SIG-M5 treated with dmso at 0.1 percent for 504 hours (cell line): ENCODE data around the gene GNG7.

Experiments
- DNase-seq: peaks from one replicate; lab custom pipeline; 2025; ENCODE audit not compliant: unreplicated experiment; lab: John Stamatoyannopoulos, UW

GNG7 gene

DNA sequence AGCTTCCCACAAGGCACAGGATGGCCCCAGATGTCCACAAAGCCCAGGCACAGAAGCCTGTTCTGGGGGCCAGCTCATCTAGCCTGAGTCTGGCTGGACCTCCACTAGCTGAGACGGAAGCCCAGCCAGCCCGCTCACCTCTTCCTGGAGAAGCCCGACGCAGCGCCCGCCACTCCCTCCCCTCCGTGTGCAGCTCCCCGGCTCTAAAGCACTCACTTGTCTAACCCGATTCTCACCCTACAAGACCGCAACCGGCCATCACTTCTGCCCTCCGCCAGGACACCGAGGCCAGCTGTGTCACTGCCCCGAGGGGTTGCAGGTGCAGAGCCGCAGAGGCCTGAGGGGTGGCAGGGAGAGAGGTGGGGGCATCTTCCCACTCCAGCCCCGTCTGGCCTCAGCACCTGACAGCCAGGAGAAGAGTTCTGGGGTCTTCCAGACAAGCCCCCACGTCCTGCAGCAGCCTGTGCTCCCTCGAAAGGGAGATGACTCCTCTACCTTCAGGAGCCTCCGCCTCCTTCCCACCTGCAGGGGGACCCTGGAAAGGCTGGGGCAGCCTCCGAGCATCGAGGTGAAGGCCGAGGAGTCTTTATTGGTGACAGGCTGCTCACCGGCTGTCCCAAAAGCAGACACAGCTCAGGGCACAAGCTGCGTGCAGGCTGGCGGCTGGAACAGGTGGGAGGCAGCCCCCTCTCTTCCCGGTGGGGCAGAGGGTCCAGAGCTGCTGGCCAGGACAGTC, 24.6 kb upstream of the GNG7 start:
- DNase-seq, result no peak

DNA sequence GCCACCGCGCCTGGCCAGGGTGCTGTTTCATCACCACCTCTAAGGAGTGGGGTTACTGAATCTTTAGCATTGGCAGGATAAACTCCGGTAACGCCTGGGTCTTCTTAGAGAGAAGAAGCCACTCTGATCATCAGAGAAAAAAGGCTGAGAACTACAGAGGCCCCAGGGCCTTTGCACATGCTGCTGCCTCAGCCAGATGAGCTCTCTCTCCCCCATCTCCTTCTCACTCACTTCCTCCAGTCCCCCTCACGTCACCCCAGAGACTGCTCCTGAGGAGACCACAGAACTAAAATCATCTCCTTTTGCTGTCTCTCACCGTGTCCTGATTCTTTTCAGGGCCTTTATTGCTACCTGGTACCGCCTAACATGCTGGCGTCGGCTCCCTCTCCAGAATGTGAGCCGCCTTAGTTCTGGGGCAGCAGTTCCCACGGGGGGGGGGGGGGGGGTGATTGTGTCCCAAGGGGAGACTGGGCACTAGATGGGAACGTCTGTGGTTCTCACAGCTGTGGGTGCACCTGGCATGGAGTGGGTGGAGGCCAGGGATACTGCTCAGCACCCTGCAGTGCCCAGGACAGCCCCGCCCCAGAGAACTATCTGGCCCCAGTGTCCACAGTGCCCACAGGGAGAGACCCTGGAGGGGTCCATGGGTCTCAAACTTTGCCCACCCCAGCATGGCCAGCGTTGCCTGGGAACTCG, 23.8 kb upstream of the GNG7 start:
- DNase-seq, result no peak

DNA sequence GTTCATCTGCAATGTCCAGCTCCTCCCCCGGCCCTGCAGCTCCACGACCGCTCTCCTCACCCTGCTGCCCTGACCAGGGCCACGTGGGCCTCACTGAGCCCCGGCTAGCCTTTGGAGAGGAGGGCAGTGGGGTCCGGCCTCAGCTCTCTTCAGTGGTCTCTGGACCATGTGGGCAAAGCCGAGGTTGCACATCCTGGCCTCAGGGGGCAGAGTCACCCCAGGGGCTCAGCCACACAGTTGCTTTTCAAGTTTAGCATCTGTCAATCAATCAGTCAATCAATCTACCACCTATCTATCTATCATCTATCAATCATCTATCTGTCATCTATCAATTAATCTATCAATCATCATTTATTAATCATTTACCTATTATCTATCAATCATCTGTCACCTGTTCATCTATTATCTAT, 21.7 kb upstream of the GNG7 start:
- DNase-seq, result no peak

DNA sequence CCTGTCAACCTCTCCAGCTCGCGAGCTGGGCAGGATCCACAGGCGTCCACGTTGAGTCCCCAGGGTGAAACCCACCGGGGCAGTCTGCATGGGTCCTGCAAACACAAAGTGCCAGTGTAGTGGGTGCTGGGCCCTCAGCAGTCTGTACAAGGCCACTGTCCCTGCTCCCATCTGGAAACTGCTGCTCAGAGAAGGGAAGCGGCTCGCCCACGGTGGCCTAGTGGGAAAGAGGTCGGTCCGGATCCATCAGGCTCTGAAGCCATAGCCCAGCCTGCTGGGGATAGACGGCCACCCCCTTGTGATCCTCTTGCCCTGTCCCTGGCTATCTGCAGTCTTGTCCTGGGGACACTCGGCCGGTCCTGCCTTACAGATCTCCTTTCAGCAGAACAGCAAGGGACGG, 21.3 kb upstream of the GNG7 start:
- DNase-seq, result no peak

DNA sequence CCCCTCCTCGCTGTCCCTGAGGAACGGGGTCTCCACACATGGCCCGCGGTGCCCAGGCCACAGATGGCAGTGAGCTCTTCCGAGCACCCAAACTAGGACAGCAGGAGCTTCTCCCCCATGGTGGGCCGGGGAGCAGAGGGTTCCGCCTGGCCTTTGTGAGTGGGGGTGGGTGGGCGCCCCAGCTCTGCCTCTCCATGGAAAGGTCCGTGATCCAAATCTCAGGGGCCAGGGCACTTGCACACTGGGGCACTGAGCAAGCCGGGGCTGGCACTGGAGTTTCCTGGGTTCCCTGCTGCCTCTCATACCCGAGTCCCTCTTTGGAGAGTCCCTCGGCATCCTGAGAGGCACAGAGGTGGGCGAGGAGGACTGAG, 20.8 kb upstream of the GNG7 start:
- no peak for DNase-seq

DNA sequence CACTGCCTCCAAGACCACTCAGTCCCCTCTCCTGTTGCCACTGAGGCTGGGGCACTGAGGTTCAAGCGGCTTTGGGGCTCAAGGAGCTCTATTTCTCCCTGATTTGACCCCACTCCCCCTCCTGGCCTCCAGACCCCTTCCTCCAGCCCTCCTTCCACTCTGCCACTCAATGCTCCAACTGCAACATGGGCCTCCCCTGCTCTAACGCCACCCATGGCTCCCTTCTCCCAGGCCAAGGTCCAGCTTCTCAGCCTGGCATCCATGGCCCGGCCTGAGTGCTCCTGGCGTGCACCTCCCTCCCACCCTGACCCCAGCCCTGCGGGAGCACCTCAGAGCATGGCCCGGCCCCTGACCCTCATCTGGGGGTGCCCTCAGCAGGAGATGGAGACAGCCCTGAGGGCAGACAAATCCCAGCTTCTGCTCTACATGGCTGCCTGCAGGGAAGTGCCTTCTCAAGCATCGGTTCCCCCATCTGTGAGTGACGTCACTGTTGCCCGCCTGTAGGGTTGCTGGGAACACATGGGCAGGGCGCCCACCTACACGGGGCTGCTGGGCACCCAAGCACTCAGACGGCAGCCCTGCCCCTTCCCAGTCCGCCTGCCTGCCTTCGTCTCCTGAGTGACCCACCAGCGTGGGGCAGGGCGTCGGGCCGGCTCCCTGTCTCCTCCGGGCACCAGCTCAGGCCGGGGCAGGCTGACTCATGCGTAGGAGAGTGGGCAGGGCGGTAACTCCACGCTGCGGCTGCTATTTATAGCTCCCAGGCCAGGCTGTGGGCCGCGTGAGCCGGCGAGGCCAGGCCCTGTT, 20.2 kb upstream of the GNG7 start:
- DNase-seq, result no peak

DNA sequence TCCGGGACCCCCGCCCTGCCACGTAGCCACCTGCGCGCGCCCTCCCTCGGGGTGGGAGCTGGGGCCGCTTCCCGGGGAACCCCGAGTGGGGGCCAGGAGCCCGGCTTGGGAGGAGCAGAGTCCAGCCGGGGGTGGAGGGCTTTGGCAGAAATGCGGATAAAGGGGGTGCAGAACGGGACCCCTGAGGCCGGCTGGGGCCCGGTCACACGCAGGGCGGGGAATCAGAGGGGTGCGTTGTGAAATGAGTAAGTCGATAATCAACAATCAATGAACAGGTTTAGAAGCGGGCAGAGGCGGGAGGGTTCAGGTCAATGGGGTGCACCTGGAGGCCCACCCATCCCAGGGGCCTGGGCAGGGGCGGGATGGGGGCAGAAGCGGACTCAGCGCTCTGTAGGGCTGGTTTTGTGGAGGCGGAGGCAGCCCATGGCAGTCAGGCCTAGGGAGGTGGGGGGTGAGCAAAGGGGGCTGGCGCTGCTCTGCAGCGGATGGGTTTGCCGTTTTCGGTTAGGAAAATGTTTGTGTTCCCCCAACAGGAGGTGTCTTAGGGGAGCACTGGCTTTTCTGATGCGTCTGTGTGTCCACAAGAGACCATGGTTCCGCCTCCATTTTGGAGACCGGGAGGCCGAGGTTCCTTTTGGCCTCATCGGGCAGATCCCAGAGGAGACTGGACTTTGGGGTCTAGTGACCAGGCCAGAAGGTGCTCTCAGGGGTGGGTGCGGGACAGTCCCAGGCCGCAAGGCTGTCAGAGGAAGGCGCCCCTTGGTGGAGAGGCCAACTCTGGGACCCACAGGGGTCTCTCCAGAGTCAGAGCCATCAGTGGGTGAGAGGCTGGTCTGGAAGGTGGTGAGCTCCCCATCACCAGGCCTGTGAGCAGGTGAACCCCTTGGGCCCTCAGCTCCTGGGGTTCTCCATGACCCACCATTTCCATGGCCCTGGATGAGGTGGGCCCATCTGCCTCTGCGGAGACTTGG, 19.4 kb upstream of the GNG7 start:
- no peak for DNase-seq

DNA sequence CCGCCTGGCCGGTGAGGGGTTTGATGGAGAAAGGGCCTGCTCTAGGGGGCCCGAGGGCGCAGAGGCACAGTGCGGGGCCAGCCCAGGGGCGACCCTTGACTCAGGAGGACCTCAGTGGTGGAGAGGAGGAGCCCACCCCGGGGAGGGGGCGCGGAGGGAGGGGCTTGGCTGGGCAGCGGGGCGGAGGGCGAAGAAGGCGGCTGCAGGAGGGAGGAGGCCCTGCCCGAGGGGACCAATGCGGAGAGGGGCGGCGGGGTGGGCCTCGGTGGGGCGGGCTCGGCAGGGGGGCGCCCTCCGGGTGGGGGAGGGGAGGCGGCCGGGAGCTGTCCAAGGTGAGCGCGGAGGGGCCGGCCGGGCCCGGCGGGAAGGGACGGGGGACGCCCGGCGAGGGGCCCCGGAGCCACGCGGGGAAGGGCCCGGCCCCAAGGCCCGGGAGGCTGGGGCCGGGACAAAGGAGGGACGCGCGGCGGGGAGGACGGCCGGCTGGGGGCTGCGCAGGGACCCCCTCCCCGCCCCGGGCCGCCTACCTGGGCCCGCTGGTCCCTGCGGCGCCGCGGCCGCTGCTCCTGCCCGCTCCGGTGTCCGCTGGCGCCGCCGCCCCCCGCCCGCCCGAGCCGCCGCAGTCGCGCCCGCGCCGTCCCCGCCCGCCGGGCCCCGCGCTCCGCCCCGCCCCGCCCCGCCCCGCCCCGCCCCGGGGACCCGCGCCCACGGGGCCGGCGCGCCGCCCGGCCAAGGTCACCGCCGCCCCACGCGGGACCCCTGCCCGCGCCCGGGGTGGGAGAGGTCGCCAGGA, 18.5 kb upstream of the GNG7 start, which contains the start of gene DIRAS1:
TSS of gene DIRAS1 (minus strand) at position 596 of the 793 bp plus-strand sequence. CDS start 3,566 bp downstream, outside the sequence.
- DNase-seq, result no peak

DNA sequence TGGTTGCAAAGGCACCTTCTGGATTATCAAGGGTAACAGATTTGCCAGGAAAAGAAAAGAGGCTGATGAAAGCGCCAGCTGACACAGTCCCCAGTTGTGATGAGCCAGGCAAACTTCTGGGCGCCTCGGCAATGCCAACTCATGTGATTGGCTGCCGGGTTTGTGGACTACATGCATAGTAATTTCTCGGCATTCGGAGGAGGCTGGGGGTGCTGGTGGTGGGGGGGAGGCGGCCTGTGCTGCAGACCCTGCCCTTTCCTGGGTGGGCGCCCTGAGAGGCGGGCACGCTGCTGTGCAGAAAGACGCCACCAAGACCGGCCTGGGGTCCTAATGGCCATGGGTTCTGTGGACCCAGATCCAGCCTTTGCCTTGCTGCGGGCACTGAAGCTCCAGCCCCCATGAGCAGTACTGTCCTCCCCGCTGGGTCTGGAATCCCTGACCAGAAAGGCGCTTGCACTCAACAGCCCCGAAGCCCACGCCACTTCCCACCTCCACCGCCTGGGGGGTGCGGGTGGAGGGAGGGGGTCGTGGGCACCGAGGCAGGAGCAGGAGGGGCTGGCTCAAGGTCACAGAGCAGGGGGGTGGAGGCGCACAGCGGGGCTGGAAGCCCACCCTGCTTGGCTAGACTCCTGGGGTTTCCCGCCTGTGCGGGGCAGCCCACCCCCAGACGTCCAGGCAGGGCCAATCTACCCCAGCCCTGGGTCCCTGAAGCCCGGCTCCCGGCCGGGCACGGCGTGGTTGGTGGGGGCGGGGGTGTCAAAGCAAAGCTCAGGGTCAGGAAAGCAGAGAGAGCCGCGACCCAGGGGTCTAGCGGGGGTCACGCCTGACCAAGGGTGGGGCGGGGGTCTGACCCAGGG, 17.7 kb upstream of the GNG7 start:
- DNase-seq, result no peak

DNA sequence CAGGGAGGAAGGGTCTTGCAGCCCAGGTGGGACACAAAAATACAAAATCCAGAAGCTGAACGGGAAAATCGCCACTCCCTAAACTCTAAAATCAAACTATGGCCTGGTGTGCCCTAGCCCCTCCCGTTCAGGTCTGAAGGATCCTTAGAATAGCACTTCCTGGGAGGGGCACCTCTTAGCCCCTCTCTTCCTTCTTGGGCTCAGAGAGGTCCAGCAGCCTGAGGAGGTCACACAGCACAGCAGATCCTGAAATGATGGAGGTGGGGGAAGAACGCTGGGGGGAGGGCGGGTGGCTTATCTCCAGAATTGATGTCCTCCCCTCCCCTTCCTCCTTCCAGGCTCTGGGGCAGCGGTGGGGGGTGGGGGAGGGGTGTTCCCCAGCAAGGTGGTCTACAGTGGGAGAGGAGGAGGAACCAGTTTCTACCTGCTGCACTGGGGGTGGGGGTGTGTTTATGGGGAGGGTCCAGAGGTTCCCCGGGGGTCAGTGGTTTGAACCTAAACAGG, 16.8 kb upstream of the GNG7 start:
- DNase-seq, result no peak

DNA sequence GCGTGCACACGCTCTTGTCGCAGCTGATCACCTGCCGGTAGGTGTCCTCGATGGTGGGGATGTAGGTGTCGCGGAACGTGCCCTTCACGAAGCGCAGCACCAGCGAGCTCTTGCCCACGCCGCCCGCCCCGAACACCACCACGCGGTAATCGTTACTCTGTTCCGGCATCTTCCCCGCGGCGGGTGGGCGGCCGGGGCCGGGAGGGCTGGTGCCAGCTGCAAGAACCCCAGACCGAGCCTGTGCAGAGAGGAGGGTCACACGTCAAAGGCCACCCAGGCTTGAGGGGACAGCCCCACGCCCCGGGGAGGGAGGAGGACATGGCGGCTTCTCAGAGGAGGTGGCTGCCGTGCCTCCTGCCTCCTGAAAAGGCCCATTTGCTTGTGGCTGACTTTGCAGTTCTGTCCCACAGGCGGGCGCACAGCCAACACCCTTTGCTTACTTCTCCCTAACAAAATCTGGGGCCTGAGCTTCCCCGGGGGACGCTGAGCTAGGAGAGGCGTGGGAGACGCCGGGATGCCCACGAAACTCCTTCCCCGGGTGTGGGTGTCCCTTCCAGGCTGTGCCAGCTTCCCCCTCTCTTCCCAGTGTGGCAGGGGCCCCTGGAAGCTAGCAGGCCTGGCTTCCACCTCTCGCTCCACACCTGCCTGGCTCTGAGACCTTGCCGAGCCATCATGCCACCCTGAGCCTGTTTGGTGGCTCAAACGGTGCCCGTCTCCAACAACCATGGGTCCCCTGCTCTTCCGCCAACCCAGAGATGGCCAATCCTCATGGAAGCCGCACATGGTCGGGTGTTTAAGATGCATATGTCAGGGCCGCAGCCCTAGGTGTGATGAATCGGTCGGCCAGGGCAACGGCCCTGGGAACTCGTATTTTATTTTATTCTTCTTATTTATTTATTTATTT, 15.4 kb upstream of the GNG7 start:
- no peak for DNase-seq

DNA sequence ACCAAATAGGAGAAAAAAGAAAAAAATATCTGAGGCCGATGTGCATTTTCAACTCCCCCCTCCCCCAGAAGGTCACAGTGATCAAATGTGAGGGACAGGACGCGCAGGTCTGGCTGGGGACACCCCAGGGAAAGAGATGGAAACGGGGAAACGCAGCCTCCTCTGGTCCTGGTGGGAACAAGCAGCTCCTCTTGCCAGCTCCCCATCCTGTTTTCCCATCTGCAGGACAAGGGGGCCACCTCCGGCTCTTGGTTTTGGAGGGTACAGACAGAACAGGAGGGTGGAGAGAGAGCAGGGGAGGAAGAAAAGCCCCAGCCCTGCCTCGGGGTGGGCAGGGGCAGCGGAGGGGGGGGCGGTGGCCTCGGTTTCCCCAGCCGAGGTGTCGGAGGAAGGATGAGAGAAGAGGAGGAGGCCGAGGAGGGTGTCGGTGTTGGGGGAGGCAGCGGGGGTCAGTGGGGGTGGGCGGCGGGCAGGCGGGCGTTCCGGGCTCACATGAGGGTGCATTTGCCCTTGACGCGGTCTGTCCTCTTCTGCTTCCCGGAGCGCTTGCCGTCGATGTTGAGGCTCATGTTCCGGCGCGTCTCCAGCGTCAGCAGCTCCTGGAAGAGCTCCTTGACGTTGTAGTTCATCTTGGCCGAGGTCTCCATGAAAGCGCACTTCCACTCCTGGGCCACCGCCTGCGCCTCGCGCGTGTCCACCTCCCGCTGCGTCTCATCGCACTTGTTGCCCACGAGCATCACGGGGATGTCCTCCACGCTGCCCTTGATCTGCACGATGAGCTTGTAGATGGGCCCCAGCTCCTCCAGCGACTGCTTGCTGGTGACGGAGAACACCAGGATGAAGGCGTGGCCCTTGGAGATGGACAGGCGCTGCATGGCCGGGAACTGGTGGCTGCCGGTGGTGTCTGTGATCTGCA, 14.5 kb upstream of the GNG7 start:
- no peak for DNase-seq

DNA sequence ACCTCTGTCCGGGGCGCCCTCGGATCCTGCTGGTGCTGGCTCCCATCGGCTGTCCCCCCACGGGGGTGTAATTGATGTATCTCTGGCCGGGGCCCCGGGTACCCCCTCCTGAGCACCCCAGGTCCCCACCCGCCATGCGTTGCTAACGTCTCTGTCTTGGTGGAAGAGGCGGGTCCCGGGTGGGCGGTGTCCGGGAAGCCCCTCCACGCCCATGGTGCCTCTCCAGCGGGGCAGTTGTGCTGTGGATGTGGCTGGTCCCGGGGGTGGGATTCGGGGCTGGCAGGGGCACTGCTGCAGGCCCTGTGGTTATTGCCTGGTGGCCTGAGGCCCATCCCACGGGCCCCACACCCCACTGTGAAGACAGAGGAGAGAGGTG, 13.8 kb upstream of the GNG7 start:
- DNase-seq, result no peak

DNA sequence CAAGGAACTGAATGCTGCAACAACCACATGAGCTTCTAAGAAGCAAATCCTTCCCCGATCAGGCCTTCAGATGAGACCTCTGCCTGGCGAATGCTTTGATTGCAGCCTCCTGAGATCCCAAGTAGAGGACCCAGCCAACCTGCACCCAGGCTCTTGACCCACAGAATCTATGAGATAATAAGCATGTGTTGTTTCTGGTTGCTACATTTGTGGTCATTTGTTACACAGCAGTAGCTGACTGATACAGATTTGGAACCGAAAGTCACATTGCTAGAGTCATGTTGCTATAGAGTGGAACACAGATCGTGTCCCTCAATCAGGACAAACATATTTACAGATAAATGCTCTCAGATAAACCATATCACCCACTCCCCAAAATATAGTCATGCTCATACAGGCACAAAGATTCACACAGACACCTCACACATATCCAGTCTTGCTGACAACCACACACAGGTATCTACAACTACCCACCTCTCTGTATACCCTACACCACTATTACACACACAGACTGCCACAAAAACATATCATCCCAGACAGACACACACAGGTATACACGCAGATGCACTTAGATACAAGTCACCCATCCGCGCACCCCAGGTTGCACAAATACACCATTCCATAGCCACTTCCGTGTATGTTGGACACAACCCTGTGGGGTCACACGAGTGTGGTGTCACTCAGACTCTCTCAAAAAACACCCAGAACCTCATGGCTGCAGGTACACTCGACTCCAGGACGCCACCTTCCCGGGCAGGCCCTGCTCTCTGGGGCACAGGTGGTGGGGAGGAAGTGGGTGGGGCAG, 13.2 kb upstream of the GNG7 start:
- no peak for DNase-seq

DNA sequence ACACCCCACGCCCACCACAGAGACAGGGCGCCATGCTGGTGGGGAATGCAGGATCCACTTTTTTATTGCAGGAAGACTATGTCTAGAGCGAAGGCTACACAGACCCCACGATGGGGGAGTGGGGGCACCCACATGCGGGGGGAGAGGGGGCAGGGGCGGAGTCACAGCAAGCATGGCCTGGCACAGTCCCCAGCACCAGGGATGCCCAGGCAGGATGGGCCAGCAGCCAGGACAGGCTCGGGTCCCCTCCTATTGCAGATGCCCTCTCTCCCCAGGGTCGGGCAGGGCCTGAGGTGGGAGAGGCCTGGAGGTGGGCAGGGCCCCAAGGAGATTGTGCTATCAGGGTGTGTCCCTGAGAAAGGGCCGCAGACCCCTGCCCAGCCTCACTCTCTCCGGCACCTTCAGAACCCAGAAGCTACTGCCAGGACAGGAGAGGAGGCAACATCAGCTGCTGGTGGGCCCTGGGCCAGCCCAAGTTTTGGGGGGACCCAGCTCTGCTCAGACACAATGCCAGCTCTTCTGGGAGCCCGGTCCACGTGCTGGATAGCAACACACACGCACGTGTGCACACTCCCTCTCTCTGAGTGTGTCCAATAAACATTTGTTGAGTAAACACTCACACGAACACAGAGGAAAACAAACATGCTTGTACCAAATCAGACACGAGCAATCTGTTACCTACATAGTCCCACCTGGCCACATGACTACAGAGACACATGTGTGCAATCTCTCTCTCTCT, 12.2 kb upstream of the GNG7 start:
- no peak for DNase-seq
